Measurements from ENCODE around the gene RLN2.

Gene RLN2

DNA sequence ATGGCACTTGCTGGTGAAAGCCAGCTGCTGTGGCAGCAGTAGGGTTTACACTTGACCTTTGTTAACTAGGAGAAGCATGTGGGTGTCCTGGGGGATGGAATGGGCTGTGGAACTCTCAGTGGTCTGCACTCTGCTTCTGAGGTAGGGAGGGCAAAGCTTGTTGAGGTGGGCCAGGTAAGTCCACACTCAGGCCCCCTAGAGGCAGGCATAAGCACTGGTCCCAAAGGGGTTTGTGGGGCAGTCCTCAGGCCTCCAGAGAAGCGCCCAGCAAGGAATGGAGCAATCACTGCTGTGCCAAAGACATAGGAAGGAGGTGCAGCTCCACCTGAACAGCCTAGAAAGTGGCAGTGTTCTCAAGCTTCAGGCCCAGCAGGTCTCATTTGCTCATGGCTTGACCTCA is 38.6 kb downstream of the RLN2 start:
- no peak for DNase-seq

DNA sequence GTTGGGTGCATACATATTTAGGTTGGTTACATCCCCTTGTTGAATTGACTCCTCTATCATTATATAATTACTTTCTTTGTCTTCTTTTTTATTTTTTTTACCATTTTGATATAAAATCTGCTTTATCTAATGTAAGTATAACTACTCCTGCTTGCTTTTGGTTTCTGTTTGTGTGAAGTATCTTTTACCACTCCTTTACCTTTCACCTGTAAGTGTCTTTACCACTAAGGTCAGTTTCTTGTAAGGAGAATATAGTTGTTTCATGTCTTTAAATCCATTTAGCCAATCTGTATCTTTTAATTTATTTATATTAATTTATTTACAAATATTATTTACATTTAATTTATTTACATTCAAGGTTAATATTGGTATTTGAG is 40.3 kb downstream of the RLN2 start:
- no peak for DNase-seq

DNA sequence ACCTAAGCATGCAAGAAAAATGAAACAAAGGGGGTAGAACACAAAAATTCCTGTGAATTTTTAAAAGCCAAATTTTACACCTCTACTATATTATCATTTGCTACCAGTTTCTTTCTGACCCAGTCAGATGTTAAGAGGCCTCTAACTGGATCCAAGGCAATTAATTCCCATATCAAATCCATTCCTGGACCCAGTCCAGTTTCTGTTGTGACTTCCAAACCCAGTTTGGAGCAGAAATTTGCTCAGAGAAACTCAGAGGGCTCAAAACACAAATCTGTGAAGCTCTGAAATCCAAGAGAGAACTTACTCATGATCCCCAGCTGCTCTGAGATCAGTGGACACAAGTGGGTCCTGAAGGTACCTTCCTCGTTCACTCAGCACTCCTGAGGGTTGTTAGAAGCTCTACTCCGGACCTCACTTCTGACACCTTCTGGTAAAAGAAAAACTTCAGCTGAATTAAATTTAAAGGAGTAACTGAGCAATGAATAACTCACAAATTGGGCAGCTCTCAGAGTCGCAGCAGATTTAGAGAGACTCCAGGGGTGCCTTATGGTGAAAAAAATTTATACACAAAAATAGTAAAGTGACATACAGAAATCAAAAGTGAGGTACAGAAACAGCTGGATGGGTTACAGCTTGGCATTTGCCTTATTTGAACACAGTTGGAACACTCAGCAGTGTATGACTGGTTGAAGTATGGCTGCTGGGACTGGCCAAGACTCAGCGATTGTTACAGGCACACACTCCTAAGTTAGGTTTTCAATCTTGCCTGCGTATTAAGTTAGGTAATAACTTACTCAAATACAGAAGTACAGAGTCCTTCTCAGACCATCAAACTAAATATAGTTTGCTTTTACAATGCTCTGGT is 40.9 kb downstream of the RLN2 start:
- DNase-seq: no peak
